KMS-11 (cell line): ENCODE results near the gene MMAB.

Experiments used
- H2AFZ ChIP-seq: fragments of 200-600 bp; sonication (generic); 2 replicates; pipeline ENCODE4 v1.6.1; 2016; ENCODE audit warnings: antibody characterized with exemption, mixed run types, low read depth
- H3K27ac ChIP-seq: fragments of 200-600 bp; sonication (generic); 2 replicates; pipeline ENCODE4 v1.6.1; 2016; ENCODE audit warnings: mild to moderate bottlenecking, mixed run types
- H3K27me3 ChIP-seq: fragments of 200-600 bp; sonication (generic); 2 replicates; pipeline ENCODE4 v1.6.1; 2017; ENCODE audit warnings: mild to moderate bottlenecking, low read depth, mixed run types, moderate library complexity; ENCODE audit not compliant: insufficient read depth
- H3K36me3 ChIP-seq: fragments of 200-600 bp; sonication (generic); 2 replicates; pipeline ENCODE4 v1.6.1; 2017; ENCODE audit warnings: mild to moderate bottlenecking, mixed run types; ENCODE audit not compliant: insufficient read depth
- H3K4me1 ChIP-seq: fragments of 200-600 bp; sonication (generic); 2 replicates; pipeline ENCODE4 v1.6.1; 2016; ENCODE audit warnings: mild to moderate bottlenecking, low read depth, mixed run types; ENCODE audit not compliant: poor library complexity, severe bottlenecking
- H3K4me2 ChIP-seq: fragments of 200-600 bp; sonication (generic); 2 replicates; pipeline ENCODE4 v1.7.0; 2016; ENCODE audit warnings: mild to moderate bottlenecking, mixed run types
- H3K4me3 ChIP-seq: fragments of 200-600 bp; sonication (generic); IDR thresholded peaks from 2 replicates; pipeline ENCODE4 v1.6.1; 2017; ENCODE audit warnings: low read depth, low read length, mixed read lengths; ENCODE audit not compliant: insufficient read depth
- H3K79me2 ChIP-seq: fragments of 200-600 bp; sonication (generic); 2 replicates; pipeline ENCODE4 v1.6.1; 2016; ENCODE audit warnings: low read depth, mixed run types; ENCODE audit not compliant: insufficient read depth
- H3K9ac ChIP-seq: fragments of 200-600 bp; sonication (generic); 2 replicates; pipeline ENCODE4 v1.6.1; 2016; ENCODE audit warnings: mild to moderate bottlenecking, mixed run types
- H4K20me1 ChIP-seq: fragments of 200-600 bp; sonication (generic); 2 replicates; pipeline ENCODE4 v1.6.1; 2016; ENCODE audit warnings: mild to moderate bottlenecking, mixed run types; ENCODE audit not compliant: insufficient read depth
- CTCF ChIP-seq: fragments of 200-600 bp; sonication (generic); conservative IDR thresholded peaks from 2 replicates; pipeline ENCODE4 v1.6.1; 2017; ENCODE audit warnings: low read depth, mild to moderate bottlenecking, antibody characterized with exemption, low read length, moderate library complexity, mixed read lengths

MMAB gene

GRCh38 chr12:109542876-109543275, 30.4 kb downstream of the MMAB start:
- Histone ChIP-seq H4K20me1 (no peaks in the 10 kb centered on the region), H3K27me3 (no peaks in the 10 kb centered on the region), H3K4me2 (no peak overlapping the region), H2AFZ (no peak overlapping the region), H3K4me1 (no peaks in the 10 kb centered on the region), H3K36me3 (no peaks in the 10 kb centered on the region), H3K4me3 (no peak overlapping the region), H3K27ac (no peak overlapping the region), H3K9ac (no peak overlapping the region), H3K79me2 (no peaks in the 10 kb centered on the region)
- TF ChIP-seq CTCF = no peak

GRCh38 chr12:109542014-109542413, 31.3 kb downstream of the MMAB start:
- Histone ChIP-seq H3K9ac (no peak overlapping the region), H3K79me2 (no peaks in the 10 kb centered on the region), H3K27me3 (no peaks in the 10 kb centered on the region), H3K4me2 (no peak overlapping the region), H3K4me1 (no peaks in the 10 kb centered on the region), H3K27ac (no peak overlapping the region), H4K20me1 (no peaks in the 10 kb centered on the region), H3K36me3 (no peaks in the 10 kb centered on the region), H3K4me3 (no peak overlapping the region), H2AFZ (no peak overlapping the region)
- no peak for TF ChIP-seq CTCF

GRCh38 chr12:109541413-109541726, 31.9 kb downstream of the MMAB start:
- Histone ChIP-seq H3K4me2 (no peak overlapping the region), H3K4me1 (no peaks in the 10 kb centered on the region), H3K36me3 (no peaks in the 10 kb centered on the region), H2AFZ (no peak overlapping the region), H3K27ac (no peak overlapping the region), H3K4me3 (no peak overlapping the region), H3K27me3 (no peaks in the 10 kb centered on the region), H3K9ac (no peak overlapping the region), H4K20me1 (no peaks in the 10 kb centered on the region), H3K79me2 (no peaks in the 10 kb centered on the region)
- TF ChIP-seq CTCF = no peak

- Histone ChIP-seq H3K27me3 (no peaks in the 10 kb centered on the region), H3K36me3 (no peaks in the 10 kb centered on the region), H3K9ac (no peak overlapping the region), H2AFZ (no peak overlapping the region), H3K27ac (no peak overlapping the region), H3K4me3 (no peak overlapping the region), H3K4me2 (no peak overlapping the region), H3K4me1 (no peaks in the 10 kb centered on the region), H3K79me2 (no peaks in the 10 kb centered on the region), H4K20me1 (no peaks in the 10 kb centered on the region)
- TF ChIP-seq CTCF = no peak
Measured at GRCh38 chr12:109540526-109541412, 32.5 kb downstream of the MMAB start.
